ENCODE results near the gene PLSCR5. TPM values are rescaled to one million over a fixed set of nuclear protein-coding genes. Genes with fewer than 3 reads are reported as not detected.
A peak's percentile ranks its signal among the peaks of the same experiment; 100 is the strongest.

Gene PLSCR5
- total RNA-seq, 1 donor from 2014 or later: not detected

DNA sequence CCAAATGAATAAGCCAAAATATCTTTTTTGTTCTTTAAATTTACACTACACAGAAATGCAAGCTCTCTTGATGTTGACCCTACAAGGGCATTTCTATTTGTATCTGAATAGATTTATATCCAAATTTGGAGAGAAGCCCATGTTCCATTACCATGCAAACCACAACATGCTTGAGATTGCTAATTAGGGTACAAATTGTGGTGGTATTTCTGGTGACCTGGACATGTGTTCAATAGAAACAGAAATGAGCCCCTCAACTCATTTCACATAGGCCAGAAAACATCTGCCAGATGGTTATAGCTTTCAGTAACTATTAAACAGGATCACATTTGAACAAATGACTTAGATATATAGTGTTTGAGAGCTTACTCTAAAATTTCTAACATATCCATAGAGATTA, 23.5 kb upstream of the PLSCR5 start:
- no peaks in the 10 kb centered on the region for H3K9me3 Mint-ChIP-seq
- intact Hi-C loops (cut with micrococcal nuclease): no loop called here
- TF ChIP-seq, protein P1, sequence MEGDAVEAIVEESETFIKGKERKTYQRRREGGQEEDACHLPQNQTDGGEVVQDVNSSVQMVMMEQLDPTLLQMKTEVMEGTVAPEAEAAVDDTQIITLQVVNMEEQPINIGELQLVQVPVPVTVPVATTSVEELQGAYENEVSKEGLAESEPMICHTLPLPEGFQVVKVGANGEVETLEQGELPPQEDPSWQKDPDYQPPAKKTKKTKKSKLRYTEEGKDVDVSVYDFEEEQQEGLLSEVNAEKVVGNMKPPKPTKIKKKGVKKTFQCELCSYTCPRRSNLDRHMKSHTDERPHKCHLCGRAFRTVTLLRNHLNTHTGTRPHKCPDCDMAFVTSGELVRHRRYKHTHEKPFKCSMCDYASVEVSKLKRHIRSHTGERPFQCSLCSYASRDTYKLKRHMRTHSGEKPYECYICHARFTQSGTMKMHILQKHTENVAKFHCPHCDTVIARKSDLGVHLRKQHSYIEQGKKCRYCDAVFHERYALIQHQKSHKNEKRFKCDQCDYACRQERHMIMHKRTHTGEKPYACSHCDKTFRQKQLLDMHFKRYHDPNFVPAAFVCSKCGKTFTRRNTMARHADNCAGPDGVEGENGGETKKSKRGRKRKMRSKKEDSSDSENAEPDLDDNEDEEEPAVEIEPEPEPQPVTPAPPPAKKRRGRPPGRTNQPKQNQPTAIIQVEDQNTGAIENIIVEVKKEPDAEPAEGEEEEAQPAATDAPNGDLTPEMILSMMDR (IDR thresholded peaks at IDR 0.05): no peak
- ATAC-seq (ENCODE audit: low read depth): no peak
- H3K27ac Mint-ChIP-seq: no peak overlapping the region
- peaks cover 11% of the 10 kb centered on the region for H3K4me1 Mint-ChIP-seq
- CTCF ChIA-PET: no interaction called here
- H3K27me3 Mint-ChIP-seq: peaks cover 7% of the 10 kb centered on the region
- H3K36me3 Mint-ChIP-seq (ENCODE audit: low read depth): no peaks in the 10 kb centered on the region
- no peak overlapping the region for H3K4me3 Mint-ChIP-seq
- POLR2A ChIA-PET: interaction anchor here (0.7 kb wide), 1 partner anchor 459 kb away, joined by 3 read pairs; no protein-coding TSS in a partner anchor
- DNase-seq: no peak

DNA sequence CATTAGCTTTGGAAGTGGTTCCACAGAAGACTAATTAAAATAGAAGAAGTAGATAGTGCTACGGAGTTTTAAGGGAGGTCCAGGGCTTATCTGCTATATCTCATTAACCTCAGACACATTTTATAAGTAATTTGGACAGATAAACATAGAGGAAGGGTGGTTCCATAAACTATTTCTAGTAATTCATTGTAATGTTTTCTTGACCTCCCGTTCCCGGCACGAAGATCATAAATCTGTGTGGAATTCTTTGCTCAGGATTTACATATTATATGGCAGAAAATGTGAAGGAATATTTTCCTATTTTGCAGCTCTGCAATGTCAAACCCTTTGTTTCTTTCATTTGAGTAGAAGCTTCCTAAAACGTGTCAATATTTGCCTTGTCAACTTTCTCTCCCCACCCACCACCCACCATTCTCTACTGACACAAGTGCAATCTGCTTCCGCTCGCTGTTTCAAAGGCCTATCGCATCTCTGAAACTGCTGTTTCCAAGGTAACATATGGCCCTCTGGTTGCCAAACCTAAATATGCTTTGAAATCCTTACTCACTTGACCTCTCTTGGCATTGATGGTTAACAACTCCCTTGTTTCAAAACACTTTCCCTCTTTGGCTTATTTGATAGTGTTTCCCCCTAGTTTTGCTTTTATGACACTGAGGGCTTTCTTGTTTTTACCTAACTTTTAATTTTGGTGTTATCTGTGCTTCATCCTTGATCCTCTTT, 21.4 kb upstream of the PLSCR5 start:
- Mint-ChIP-seq H3K4me1 (peaks cover 11% of the 10 kb centered on the region), H3K27me3 (peaks cover 3% of the 10 kb centered on the region), H3K27ac (no peak overlapping the region), H3K9me3 (no peaks in the 10 kb centered on the region), H3K36me3 (ENCODE audit: low read depth) (no peaks in the 10 kb centered on the region), H3K4me3 (no peak overlapping the region)
- intact Hi-C loops (cut with micrococcal nuclease): no loop called here
- ATAC-seq (ENCODE audit: low read depth) (no peak), DNase-seq (no peak)
- ChIA-PET CTCF (no interaction called here), POLR2A (no interaction called here)
- TF ChIP-seq, protein P1 (IDR thresholded peaks at IDR 0.05): no peak

DNA sequence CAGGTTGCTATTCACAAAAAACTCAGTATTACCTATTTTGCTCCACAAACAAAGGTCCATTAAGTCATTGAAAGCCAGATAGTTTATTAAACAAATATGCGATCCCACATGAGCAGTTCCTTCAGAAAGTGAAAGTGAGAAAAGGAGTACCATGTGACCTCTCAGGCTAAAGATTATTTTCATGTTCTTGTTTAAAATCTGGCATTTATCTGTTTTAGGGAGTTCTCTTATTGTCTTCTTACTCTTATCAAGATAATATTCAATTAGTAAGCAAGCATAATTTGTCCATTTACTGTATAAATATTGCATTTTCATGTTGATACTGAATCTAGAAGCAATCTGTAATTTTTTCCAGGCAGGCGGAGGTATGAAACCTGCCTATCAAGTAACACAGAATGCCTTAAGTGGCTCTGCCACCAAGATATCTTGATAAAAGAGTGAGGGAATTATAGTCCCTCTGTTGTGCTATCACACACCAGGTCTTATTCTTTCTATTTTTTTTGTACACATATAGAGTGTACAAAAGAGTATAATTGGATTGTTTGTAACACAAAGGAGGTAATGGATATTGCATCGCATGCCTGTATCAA, 20.1 kb upstream of the PLSCR5 start:
- ATAC-seq (ENCODE audit: low read depth) (no peak), DNase-seq (no peak)
- peaks cover 11% of the 10 kb centered on the region for H3K4me1 Mint-ChIP-seq
- intact Hi-C loops (cut with micrococcal nuclease): no loop called here
- TF ChIP-seq, protein P1 (IDR thresholded peaks at IDR 0.05): no peak
- ChIA-PET POLR2A (no interaction called here), CTCF (no interaction called here)
- H3K27ac Mint-ChIP-seq: no peak overlapping the region
- no peaks in the 10 kb centered on the region for H3K9me3 Mint-ChIP-seq
- H3K36me3 Mint-ChIP-seq (ENCODE audit: low read depth): no peaks in the 10 kb centered on the region
- peak overlapping the region; percentile 44 for H3K4me3 Mint-ChIP-seq
- no peaks in the 10 kb centered on the region for H3K27me3 Mint-ChIP-seq

DNA sequence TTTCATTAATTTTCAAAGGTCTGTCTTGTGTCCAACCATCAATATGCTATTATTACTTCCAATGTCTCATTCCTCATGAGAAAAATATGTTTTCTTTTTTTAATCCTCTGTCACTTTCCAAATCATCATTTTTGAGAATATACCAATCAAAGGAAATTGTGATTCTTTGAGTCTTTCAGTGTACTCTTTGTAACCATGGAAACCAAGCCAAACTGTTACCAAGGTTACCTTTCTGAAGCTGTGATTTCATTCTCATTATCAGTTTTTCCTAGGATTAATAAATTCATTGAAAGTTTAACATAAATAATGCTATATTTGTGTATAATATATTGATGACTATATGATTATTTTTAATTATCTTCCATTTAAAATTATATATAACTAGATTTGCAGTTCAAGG, 16.6 kb upstream of the PLSCR5 start:
- POLR2A ChIA-PET: no interaction called here
- TF ChIP-seq, protein P1 (IDR thresholded peaks at IDR 0.05): no peak
- ATAC-seq (ENCODE audit: low read depth): no peak
- Mint-ChIP-seq H3K4me3 (no peak overlapping the region), H3K4me1 (peaks cover 11% of the 10 kb centered on the region), H3K27me3 (no peaks in the 10 kb centered on the region), H3K36me3 (ENCODE audit: low read depth) (no peaks in the 10 kb centered on the region), H3K9me3 (no peaks in the 10 kb centered on the region), H3K27ac (no peak overlapping the region)
- DNase-seq: no peak
- CTCF ChIA-PET: no interaction called here
- intact Hi-C loops (cut with micrococcal nuclease): no loop called here

DNA sequence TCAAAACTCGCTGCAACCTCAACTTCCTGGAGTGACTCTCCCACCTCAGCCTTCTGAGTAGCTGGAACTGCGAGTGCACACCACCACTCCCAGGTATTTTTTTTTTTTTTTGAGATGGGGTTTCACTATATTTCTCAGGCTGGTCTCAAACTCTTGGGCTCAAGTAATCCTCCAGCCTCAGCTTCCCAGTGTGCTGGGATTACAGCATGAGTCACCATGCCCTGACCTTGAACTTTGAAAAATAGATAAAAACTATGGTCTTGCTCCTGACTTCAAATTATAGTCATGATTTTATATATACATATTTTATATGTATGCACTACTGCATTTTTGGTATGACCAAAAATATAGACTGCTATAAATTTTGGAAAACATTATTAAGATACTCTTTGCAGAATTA, 6.9 kb upstream of the PLSCR5 start:
- H3K4me1 Mint-ChIP-seq: no peaks in the 10 kb centered on the region
- POLR2A ChIA-PET: no interaction called here
- H3K9me3 Mint-ChIP-seq: no peaks in the 10 kb centered on the region

More for the DNA sequence above, 6.9 kb upstream of the PLSCR5 start:
- CTCF ChIA-PET: no interaction called here
- Mint-ChIP-seq H3K36me3 (ENCODE audit: low read depth) (no peaks in the 10 kb centered on the region), H3K4me3 (no peak overlapping the region), H3K27me3 (peaks cover 2% of the 10 kb centered on the region), H3K27ac (no peak overlapping the region)
- intact Hi-C loops (cut with micrococcal nuclease): no loop called here
- DNase-seq (no peak), ATAC-seq (ENCODE audit: low read depth) (no peak)
- TF ChIP-seq, protein P1 (IDR thresholded peaks at IDR 0.05): no peak

Measured in activated B cell treated with CpG ODN at 0.5 μM for 24 hours (primary cell).